COR-L47 (cell line): ENCODE measurements around the gene CCM2L.
"Not testable (repeated sequence)": the region's sequence is repeated elsewhere in the genome, so short reads cannot be mapped to it uniquely, and the experiment has no call there.

Experiments used
- DNase-seq: peaks from one replicate; lab custom pipeline; 2025; lab: John Stamatoyannopoulos, UW

The CCM2L gene

DNA sequence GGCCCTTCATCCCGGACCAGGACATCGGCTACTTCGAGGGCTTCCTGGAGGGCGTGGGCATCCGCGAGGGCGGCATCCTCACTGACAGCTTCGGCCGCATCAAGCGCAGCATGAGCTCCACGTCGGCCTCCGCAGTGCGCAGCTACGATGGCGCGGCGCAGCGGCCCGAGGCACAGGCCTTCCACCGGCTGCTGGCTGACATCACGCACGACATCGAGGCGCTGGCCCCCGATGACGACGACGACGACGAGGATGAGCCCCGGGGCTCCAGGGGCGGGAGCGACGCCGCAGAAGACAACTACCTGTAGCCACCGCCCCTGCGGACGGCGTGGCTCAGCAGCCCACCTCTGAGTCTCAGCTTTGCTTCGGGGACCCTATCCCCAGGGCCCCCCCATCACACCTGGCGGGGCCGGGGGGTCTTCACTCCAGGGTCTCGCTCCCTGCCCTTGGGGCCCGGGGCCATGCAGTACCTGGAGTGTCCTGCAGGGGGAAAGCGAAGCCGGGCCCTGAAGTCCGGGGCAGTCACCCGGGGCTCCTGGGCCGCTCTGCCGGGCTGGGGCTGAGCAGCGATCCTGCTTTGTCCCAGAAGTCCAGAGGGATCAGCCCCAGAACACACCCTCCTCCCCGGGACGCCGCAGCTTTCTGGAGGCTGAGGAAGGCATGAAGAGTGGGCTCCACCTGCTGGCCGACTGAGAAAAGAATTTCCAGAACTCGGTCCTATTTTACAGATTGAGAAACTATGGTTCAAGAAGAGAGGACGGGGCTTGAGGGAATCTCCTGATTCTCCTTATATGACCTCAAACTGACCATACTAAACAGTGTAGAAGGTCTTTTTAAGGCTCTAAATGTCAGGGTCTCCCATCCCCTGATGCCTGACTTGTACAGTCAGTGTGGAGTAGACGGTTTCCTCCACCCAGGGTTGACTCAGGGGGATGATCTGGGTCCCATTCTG is 21.0 kb downstream of the CCM2L start:
- DNase-seq: peak; percentile 59

DNA sequence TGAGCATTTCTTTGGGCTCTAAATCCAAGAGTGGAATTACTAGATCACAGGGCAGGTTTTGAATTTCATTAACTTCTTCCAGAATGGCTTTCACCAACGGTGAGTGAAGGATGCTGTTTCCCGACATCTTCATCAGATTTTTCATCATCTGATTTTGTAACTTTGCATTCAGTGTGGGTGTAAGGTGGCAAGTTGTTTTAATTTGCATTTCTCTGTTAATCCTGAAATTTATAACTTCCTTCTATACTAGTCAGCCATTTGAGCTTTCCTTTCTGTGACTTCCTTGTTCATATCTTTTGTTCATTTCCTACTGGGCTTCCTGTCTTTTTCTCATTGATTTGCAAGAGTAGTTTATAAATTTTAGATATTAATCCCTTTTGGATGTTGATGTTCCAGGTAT is 23.1 kb downstream of the CCM2L start:
- no peak for DNase-seq

DNA sequence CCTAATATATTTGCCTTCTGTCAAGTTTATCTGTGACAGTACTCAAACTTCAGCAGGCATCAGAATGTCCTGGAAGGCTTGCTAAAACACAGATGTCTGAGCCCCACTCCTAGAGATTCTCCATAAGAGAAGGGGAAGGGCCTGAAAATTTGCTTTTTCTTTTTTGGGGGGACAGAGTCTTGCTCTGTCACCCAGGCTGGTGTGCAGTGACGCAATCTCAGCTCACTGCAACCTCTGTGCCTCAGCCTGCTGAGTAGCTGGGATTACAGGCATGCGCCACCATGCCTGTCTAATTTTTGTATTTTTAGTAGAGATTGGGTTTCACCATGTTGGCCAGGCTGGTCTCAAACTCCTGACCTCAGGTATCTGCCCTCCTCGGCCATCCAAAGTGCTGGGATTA is 23.5 kb downstream of the CCM2L start:
- DNase-seq: not testable (repeated sequence)

DNA sequence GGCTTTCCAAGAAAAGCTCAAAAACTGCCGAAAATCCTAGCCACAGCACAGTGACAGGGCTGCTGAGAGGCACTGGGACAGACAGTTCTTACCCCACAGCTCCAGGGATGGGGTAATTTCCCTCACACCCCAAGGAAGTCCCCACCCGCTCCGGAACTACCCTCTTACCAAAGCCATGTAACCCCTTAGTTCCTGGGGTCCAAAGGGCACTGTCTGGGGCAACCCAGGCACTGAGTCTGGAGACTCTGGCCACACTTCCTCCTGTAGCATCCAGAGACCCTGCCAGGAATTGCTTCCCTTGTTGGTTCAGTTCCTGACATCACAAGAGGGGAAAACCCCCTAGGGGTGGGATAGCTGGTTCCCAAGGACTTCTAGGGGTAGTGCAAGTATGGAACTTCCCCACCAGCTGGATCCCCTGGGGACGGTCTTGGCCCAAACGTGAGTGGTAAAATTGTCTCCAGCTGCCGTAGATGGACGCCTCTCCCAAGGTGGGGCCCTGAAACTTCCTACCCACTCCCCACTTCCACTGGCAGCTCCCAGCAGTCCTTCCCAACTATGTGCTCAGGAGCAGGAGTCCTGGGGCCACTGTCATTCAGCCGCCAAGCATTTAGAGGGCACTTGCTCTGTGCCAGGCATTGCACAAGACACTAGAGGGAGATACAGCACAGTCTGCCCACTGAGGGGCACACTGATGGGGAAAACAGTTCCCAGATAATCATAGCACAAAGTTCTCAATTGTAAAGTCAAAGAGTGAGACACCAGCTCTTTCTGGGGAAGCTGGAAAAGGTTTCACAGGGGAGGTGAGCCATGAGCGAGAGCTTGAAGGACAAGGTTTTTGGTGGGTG is 24.6 kb downstream of the CCM2L start:
- DNase-seq: no peak

DNA sequence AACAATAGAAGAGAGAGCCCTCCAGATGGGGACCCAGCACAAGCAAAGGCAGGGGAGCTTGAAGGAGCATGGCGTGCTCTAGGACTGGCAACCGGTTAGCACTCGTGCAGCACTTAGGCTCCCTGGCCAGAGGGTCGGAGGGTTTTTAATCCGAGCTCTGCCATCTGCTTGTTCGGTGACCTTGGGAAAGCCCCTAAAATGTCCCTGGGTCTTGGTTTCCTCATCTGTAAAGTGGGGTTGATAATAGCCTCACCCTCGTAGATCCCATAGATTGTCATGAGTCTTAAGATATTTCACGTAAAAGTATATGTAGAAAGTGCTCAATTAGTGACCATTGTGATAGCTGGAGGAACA is 25.2 kb downstream of the CCM2L start:
- no peak for DNase-seq

DNA sequence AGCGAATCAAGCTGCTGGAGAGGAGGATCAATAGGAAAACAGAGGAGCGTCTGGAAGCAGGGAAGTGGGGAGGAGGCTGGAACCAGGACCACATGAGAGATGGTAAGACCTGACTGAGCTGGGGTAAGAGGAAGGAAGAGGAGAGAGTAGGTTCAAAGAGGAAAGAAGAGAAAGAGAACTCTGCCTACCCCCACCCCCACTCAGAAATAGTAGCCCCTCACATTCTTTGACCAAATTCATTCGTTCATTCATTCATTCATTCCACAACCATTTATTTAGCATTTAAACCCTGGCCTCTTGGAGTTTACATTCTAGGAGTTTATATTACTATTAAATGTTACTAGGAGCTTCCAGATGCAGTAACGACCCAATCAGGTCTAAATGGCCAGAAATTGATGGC is 26.0 kb downstream of the CCM2L start:
- no peak for DNase-seq

DNA sequence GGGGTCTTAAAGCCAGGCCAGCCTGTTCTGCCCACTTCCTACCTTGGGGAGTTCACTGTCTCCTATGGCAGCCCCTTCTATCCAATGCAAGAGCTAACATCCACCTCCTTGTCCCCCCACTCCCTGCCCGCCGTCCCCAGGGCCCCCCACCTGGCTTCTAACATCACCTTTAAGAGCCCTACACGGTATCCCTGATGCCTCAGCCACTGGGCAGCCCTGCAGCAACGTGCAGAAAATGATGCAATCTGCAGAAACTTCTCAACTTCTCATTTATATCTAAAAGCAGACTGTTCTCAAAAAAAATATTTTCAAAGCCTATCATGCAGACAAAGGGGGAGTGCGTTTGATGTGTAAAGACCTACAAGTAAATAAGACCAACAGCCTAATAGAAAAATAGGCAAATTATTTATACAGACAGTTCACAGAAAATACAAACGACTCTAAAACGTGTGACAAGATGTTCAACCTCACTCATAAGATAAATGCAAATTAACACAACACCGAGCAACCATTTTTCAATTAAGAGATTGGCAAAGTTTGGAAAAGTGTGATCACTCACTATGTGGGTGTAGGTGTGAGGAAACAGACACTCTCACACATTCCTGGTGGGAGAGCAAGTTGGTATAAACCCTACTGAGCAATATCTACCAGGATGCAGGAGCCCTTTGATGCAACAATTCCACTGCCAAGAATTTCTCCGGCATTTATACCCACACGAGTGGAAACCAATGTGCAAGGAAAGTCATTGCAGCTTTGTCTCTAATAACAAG is 26.7 kb downstream of the CCM2L start:
- no peak for DNase-seq

DNA sequence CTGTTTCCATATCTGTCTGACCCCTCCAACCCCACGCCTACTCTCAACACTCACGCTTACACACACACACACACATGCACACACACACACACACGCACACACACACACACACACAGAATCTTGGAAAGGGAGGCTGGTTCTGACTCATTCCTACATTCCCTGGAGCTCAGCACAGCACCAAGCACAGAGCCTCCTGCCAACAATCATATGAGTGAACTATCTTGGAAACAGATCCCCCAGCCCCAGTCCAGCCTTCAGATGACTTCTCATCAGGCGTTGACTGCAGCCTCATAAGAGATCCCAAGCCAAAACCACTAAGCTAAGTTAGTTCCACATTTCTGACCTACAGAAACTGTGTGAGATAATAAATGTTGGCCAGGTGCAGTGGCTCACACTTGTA is 27.7 kb downstream of the CCM2L start:
- no peak for DNase-seq

DNA sequence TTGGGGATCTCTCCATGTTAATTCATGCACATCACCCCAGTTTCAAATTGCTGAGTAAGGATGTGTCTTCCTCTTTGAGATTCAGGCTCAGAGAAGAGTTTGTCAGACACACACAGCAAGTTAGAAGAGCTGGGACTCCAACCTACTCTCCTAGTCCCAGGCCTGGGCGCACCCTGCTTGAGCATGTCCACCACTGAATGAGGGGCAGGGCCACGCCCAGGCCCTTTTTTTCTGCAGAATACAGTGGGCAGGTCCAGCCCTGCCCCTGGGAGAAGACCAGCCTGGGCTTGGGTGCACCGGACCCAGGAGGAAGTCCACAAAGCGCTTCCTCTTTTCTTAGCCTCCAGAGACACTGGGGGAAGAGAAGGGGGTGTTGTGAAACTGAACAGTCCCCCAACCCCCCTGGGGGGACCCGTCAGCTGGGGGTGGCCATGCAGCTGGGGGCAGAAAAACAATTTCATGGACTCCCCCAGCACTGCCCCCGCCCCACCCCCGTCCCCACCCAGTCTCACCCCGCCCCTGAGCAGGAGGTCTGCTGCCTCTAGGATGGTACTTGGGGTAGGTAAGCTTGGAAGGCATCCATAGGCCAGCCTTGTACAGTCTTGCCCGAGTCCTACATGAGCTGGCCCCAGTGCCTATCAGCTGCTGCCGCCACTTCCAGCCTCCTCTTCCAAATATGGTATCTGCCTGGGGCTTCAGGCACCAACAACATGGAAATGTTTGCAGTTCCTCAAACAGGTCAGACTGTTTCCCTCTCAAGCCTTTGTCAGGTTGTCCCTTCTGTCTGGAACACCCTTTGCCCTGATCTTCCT is 30.1 kb downstream of the CCM2L start:
- no peak for DNase-seq

DNA sequence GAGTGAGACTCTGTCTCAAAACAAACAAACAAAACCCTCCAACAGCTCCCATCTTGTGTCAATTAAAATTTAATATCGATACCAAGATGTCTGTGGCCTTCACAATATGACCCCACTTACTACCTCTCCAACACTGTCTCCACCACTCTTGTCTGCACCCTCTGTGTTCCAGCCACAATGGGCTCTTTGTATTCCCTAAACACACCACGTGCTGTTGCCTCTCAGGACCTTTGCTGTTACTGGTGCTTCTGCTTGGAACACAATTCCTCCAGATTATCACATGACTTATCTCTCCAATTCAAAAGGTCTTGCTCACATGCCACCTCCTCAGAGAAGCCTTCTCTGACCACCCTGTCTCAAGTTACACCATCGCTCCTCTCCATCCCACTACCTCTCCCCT is 35.8 kb downstream of the CCM2L start:
- DNase-seq: no peak

DNA sequence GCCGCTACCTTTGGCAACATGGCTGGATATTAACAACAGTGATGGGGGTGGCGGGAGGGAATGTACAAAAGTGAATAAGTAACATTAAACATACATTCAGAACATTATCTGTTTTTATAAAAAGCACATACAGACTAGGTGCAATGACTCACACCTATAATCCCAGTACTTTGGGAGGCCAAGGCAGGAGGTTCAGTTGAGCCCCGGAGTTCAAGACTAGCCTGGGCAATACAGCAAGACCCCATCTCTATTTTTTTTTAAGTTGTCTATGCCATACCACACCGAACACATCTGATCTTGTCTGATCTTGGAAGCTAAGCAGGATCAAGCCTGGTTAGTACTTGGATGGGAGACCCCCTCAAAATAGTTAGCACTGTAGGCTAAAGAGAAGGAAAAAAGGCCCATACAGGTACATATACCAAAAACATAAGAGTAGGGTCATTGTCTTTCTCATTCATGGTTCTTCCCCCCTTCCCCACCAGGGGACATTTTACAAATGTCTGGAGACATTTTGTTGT is 40.1 kb downstream of the CCM2L start:
- DNase-seq: no peak

DNA sequence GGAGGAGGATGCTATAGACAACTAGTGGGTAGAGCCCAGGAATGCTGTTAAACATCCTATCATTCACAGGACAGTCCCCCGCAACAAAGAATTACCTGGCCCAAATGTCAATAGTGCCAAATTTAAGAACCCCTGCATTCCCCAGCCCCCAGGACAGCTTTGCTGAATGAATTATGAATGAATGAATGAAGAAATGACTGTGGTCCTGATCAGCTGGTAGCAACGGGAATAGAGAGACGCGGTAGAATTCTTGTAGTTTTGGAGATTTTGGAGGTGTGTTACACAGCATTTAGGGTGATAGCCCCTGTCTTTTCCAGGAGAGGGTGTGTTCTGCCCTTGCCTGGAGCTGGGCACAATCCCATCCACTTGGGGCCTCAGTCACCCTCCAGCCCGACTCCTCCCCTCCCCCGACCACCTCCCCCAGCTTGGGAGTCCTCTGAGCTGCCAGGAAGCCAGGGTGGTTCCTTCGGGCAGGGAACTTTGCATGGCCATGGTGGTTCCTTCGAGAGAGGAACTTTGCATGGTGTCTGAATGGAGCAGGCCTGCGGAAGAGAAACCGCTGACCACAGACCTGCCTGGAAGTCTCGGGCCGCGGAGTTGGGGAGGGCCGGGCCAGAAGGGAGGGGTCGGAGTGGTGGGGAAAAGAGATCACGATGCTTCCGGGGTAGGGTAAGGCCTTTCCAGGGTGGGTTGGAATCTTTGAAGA is 40.8 kb downstream of the CCM2L start:
- DNase-seq: no peak

DNA sequence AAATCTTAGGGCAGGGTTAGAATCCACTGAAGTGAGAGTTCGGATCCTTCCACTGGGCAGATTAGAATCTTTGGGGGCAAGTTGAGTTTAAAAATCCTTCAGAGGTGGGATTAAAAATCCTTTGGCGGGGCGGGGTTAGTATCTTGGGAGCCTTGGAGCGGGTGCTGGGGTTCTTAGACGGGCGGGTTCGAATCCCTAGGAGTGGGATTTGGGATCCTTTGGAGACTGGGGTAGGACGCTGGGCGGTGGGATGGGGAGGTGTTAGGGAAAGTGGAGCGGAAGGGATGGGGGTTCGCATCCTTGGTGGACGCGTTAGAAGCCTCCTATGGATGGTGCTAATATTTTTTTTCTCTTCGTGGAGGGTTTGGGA is 41.5 kb downstream of the CCM2L start:
- DNase-seq: no peak

DNA sequence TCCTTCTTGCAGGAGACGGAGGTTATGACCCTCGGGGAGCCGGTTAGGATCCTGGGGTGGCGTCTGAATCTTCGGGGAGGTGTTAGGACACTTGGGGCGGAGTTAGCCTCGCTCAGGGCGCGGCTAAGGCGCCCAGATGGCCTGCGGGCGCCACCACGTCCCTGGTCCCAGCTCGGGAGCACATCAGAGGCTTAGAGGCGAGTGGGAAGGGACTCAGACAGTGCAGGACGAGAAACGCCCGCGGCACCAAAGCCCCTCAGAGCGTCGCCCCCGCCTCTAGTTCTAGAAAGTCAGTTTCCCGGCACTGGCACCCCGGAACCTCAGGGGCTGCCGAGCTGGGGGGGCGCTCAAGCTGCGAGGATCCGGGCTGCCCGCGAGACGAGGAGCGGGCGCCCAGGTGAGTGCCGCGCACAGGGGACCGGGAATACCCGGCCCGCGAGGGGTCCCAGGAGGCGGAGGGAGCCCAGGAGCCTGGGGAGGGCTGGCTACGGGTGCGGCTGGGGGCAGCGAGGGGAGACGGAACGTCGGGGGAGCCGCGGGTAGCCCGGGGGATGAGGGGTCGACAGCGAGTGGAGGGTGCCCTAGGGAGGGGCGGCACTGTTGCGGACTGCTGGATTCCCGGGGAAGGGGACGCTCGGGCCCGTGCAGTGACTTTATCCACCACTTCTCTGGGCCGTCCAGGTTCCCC is 42.0 kb downstream of the CCM2L start, which contains the start of gene HCK:
Gene HCK, plus strand, starts transcription at position 153 of the 688 bp plus-strand sequence.
- DNase-seq: no peak

DNA sequence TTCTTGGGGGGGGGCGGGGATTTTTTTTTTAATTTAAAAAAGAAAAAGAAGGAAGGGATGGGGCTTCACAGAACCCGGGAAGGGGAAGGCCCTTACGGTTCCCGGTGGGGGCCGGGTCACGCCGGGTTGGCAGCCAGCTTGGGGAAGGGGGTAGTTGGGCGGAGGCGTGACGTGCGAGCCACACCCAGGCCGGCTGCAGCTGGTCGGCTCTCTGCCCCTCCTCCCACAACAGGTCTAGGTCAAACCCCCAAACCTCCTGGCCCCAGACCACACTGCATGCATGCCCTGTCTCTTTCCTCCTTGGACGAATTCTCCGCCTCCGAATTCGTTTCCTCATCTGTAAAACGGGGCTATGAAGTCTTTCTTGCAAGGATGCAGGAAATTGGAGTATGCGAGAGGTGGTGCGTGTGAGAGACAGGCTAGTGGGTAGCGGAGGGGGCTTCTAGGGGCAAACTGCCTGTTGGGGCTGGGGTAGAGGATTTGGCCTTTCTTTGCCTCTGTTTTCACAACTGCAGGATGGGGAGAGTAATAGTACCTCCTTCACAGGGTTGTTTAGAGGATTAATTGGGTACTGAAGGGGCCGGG is 42.6 kb downstream of the CCM2L start:
- DNase-seq: no peak

DNA sequence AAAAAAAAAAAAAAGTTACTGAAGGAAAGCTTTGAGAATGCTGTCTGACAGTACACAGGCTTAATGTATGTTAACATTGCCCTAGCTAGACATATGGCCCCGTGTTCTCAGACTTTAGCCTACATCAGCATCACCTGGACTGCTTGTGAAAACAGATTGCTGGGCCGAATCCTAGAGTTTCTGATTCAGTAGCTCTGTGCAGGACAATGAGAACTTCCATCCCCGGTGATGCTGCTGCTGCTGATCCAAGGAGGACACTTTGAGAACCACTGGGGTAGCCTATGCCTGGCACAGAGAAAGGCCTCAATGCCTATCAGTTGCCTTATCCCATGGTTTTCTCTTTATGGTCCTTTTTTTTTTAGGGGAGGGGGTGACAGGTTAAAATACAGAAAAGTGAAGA is 43.4 kb downstream of the CCM2L start:
- no peak for DNase-seq

DNA sequence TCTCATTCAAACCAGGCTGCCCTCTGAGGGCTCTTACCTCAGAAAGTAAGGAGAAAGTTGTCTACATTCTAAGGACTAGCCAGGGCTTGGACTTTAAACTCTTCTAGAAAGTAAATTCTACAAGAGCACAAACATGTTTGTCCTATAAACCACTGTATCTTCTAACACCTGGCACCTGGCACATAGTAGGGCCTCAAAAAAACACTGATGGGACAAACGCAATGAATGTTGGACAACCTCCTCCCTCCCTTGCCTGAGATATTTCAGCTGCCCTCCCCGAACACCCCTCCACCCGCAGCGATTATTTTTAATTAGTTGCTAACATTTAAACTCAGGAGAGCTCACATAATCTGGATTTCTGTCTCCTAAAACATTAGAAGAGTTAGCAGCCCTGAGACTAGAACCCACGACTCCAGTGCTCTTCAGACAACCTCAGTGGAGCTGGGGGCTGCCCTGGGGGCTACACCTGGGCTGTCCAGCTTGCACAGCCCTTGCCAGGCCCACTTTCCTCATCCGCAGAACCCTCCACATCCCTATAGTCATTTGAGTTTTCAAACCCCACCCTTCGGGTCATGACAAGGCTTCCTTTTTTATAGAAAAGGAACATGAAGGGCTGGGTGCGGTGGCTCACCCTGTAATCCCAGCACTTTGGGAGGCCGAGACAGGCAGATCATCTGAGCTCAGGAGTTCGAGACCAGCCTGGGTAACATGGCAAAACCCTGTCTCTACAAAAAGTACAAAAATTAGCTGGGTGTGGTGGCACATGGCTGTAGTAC is 46.7 kb downstream of the CCM2L start:
- DNase-seq: no peak

DNA sequence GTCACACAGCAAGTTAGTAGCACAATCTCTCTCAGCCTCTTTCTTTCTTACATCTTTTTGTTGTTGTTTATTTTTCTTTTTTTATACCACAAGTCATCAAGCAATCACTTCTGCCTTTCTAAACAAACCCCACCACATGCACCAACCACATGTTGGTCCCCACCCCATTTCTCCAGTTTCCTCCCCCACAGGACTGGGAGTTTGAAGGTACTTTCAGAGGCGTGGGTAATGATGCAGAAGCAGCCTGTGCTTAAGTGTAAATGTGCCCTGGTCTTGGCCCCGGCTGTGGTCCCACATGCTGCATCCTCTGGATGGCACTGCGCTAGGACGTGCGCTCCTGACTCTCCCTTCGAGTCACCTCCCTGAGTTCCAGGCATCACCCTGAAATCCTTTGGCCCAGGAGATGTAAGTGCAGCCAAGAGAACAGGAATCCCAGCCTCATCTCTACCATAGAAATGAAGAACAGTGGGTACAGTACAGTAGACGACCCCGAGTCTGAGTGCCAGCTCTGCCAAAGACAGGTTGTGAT is 47.5 kb downstream of the CCM2L start:
- no peak for DNase-seq

DNA sequence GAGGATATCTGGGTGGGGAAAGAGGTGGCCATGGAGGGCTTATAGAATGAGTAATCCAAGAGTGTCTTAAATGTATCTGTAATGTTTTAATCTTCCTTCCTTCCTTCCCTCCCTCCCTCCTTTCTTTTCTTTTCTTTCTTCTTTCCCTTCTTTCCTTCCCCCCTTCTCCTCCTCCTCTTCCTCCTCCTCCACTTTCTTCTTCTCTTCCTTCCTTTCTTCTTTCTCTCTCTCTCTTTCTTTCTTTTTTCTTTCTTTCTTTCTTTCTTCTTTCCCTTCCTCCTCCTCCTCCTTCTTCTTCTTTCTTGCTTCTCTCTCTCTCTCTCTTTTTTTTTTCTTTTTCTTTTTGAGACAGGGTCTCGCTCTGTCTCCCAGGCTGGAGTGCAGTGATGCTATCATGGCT is 49.0 kb downstream of the CCM2L start:
- no peak for DNase-seq
